Measurements from ENCODE around the gene ITGAL. TPM values are rescaled to one million over a fixed set of nuclear protein-coding genes. Genes with fewer than 3 reads are reported as not detected.
"Not testable (repeated sequence)": the region's sequence is repeated elsewhere in the genome, so short reads cannot be mapped to it uniquely, and the experiment has no call there.

The ITGAL gene
- total RNA-seq, 2 donors from 2014 or later, result 4.6 to 8.5 TPM

- DNase-seq (ENCODE audit: low spot score), result peak; percentile 97
- intact Hi-C loops (cut with DNase I), result no loop called here
Measured at GRCh38 chr16:30534368-30535105, 62.0 kb downstream of the ITGAL start, which contains the start of gene ZNF747. TSS of gene ZNF747 (minus strand) at chr16:30534858. CDS start at chr16:30534679, 179 bp downstream.

GRCh38 chr16:30535106-30535776 is 62.7 kb downstream of the ITGAL start:
- no peak for DNase-seq (ENCODE audit: low spot score)
- intact Hi-C loops (cut with DNase I), result no loop called here

GRCh38 chr16:30535777-30536190 is 63.2 kb downstream of the ITGAL start:
- intact Hi-C loops (cut with DNase I), result no loop called here
- peak; percentile 91 for DNase-seq (ENCODE audit: low spot score)

GRCh38 chr16:30536391-30537024 is 64.0 kb downstream of the ITGAL start:
- intact Hi-C loops (cut with DNase I); DNase-seq (ENCODE audit: low spot score): not testable (repeated sequence)

- DNase-seq (ENCODE audit: low spot score), result no peak
- intact Hi-C loops (cut with DNase I), result no loop called here
Measured at GRCh38 chr16:30539000-30539964, 66.7 kb downstream of the ITGAL start.

GRCh38 chr16:30539986-30540526 is 67.5 kb downstream of the ITGAL start:
- intact Hi-C loops (cut with DNase I); DNase-seq (ENCODE audit: low spot score): not testable (repeated sequence)

- intact Hi-C loops (cut with DNase I), result not testable (repeated sequence)
Measured at GRCh38 chr16:30540916-30541464, 68.4 kb downstream of the ITGAL start.

GRCh38 chr16:30541502-30542329 is 69.2 kb downstream of the ITGAL start:
- intact Hi-C loops (cut with DNase I), result no loop called here
- DNase-seq (ENCODE audit: low spot score), result no peak

More at GRCh38 chr16:30540916-30541464, 68.4 kb downstream of the ITGAL start:
- DNase-seq (ENCODE audit: low spot score), result not testable (repeated sequence)

GRCh38 chr16:30543067-30543466 is 70.5 kb downstream of the ITGAL start:
- intact Hi-C loops (cut with DNase I), result no loop called here

GRCh38 chr16:30546115-30546514 is 73.6 kb downstream of the ITGAL start:
- no peak for DNase-seq (ENCODE audit: low spot score)
- intact Hi-C loops (cut with DNase I), result no loop called here

More at GRCh38 chr16:30543067-30543466, 70.5 kb downstream of the ITGAL start:
- DNase-seq (ENCODE audit: low spot score), result no peak

GRCh38 chr16:30548416-30549253 is 76.1 kb downstream of the ITGAL start:
- intact Hi-C loops (cut with DNase I), result no loop called here
- DNase-seq (ENCODE audit: low spot score), result no peak

GRCh38 chr16:30551781-30552180 is 79.2 kb downstream of the ITGAL start:
- DNase-seq (ENCODE audit: low spot score), result no peak
- intact Hi-C loops (cut with DNase I), result no loop called here

- no peak for DNase-seq (ENCODE audit: low spot score)
- intact Hi-C loops (cut with DNase I), result no loop called here
Measured at GRCh38 chr16:30552956-30553355, 80.4 kb downstream of the ITGAL start.

- DNase-seq (ENCODE audit: low spot score), result no peak
- intact Hi-C loops (cut with DNase I), result no loop called here
Measured at GRCh38 chr16:30553393-30553899, 80.9 kb downstream of the ITGAL start.

- DNase-seq (ENCODE audit: low spot score), result no peak
- intact Hi-C loops (cut with DNase I), result no loop called here
Measured at GRCh38 chr16:30554557-30555314, 82.2 kb downstream of the ITGAL start.
